Ishikawa (cell line): ENCODE data around the gene PRKN.

ENCODE experiments used
- CREB1 ChIP-seq: IDR thresholded peaks from 2 replicates; pipeline ENCODE4 v1.6.1; 2012; ENCODE audit warnings: low read depth
- EP300 ChIP-seq: IDR thresholded peaks from 2 replicates; pipeline ENCODE4 v1.6.1; 2012; ENCODE audit warnings: borderline replicate concordance
- NFIC ChIP-seq: IDR thresholded peaks from 2 replicates; pipeline ENCODE4 v1.6.1; 2012
- RAD21 ChIP-seq: IDR thresholded peaks from 2 replicates; pipeline ENCODE4 v1.6.1; 2012; ENCODE audit warnings: low read depth
- TEAD4 ChIP-seq: IDR thresholded peaks from 2 replicates; pipeline ENCODE4 v1.6.1; 2012
- YY1 ChIP-seq: IDR thresholded peaks from 2 replicates; pipeline ENCODE4 v1.6.1; 2012; ENCODE audit warnings: low read depth
- TF ChIP-seq, protein P1 (sequence below): IDR thresholded peaks from 2 replicates; pipeline ENCODE4 v1.6.1; 2012; ENCODE audit warnings: low read depth, mild to moderate bottlenecking

DNA sequence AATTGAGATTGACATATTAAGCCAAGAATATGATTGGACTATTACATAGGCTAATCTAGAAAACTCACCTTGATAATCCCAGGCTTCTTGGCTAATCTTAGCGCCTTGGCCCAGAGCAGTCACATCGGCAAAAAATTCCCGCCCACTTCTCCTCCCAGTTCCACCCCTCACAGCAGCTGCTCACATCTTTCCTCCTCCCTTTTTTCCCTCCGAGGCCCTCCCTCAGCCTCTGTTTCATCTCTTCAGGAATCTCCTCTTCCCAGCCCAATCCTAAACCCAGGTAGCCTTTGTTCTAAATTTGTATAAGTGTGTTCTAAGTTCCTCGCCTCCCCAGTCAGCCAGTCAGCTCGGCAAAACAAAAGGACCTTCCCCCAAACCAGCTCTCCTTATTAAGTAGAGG is 184.3 kb downstream of the PRKN start:
- no peak for TF ChIP-seq RAD21
- TF ChIP-seq NFIC = no peak
- TF ChIP-seq YY1 = no peak
- TF ChIP-seq, protein P1, sequence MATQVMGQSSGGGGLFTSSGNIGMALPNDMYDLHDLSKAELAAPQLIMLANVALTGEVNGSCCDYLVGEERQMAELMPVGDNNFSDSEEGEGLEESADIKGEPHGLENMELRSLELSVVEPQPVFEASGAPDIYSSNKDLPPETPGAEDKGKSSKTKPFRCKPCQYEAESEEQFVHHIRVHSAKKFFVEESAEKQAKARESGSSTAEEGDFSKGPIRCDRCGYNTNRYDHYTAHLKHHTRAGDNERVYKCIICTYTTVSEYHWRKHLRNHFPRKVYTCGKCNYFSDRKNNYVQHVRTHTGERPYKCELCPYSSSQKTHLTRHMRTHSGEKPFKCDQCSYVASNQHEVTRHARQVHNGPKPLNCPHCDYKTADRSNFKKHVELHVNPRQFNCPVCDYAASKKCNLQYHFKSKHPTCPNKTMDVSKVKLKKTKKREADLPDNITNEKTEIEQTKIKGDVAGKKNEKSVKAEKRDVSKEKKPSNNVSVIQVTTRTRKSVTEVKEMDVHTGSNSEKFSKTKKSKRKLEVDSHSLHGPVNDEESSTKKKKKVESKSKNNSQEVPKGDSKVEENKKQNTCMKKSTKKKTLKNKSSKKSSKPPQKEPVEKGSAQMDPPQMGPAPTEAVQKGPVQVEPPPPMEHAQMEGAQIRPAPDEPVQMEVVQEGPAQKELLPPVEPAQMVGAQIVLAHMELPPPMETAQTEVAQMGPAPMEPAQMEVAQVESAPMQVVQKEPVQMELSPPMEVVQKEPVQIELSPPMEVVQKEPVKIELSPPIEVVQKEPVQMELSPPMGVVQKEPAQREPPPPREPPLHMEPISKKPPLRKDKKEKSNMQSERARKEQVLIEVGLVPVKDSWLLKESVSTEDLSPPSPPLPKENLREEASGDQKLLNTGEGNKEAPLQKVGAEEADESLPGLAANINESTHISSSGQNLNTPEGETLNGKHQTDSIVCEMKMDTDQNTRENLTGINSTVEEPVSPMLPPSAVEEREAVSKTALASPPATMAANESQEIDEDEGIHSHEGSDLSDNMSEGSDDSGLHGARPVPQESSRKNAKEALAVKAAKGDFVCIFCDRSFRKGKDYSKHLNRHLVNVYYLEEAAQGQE = no peak
- TF ChIP-seq TEAD4 = no peak
- no peak for TF ChIP-seq CREB1
- no peak for TF ChIP-seq EP300
